ENCODE data around the gene CFLAR.

The CFLAR gene

GRCh38 chr2:201205515-201205849, 89.5 kb downstream of the CFLAR start:
- DNase-seq (ENCODE audit: low read depth in 2 of 2, low spot score in 1 of 2): no peak

- DNase-seq (ENCODE audit: low read depth in 2 of 2, low spot score in 1 of 2): no peak
These were observed 92.7 kb downstream of the CFLAR start for GRCh38 chr2:201208563-201209252.

- DNase-seq (ENCODE audit: low read depth in 2 of 2, low spot score in 1 of 2): no peak
These were observed 100.0 kb downstream of the CFLAR start for GRCh38 chr2:201215963-201216362.

- DNase-seq (ENCODE audit: low read depth in 2 of 2, low spot score in 1 of 2): no peak
These were observed 101.0 kb downstream of the CFLAR start for GRCh38 chr2:201216918-201217317.

GRCh38 chr2:201218780-201219179, 102.8 kb downstream of the CFLAR start:
- no peak for DNase-seq (ENCODE audit: low read depth in 2 of 2, low spot score in 1 of 2)

- DNase-seq (ENCODE audit: low read depth in 2 of 2, low spot score in 1 of 2): no peak
These were observed 103.5 kb downstream of the CFLAR start for GRCh38 chr2:201219328-201220096.

GRCh38 chr2:201220102-201220570, 104.2 kb downstream of the CFLAR start:
- no peak for DNase-seq (ENCODE audit: low read depth in 2 of 2, low spot score in 1 of 2)

GRCh38 chr2:201223089-201224073, 107.4 kb downstream of the CFLAR start:
- no peak for DNase-seq (ENCODE audit: low read depth in 2 of 2, low spot score in 1 of 2)

All from stimulated activated CD8-positive, alpha-beta memory T cell treated with anti-CD3 and anti-CD28 coated beads, Interleukin-4, amount 100 ng/mL, for 4 hours (primary cell).